ENCODE results near the gene BATF3. TPM values are rescaled to one million over a fixed set of nuclear protein-coding genes. Genes with fewer than 3 reads are reported as not detected.

Gene BATF3
- total RNA-seq, 1 experiment from 2014 or later: 2.1 TPM

GRCh38 chr1:212684521-212685090 lies 15.0 kb downstream of the BATF3 start:
- Mint-ChIP-seq H3K27me3 (ENCODE audit: low read depth) (peaks cover 10% of the 10 kb centered on the region), H3K36me3 (ENCODE audit: insufficient read depth in 1 of 3, low read depth in 3 of 3) (no peaks in the 10 kb centered on the region), H3K4me3 (no peak overlapping the region), H3K27ac (peak overlapping the region in 1 of 3 experiments; percentile 13; a peak in 1 of 7 replicates), H3K9me3 (no peaks in the 10 kb centered on the region; a peak in 1 of 5 replicates), H3K4me1 (peaks cover 8 to 18% of the 10 kb centered on the region in 2 experiments; a peak in 3 of 4 replicates)
- Histone ChIP-seq H2AK5ac (ENCODE audit: insufficient read length, low read length) (no peak overlapping the region), H3K56ac (ENCODE audit: insufficient read length, low read depth, low read length) (no peak overlapping the region), H3K9ac (ENCODE audit: extremely low read depth, insufficient read length, low read length) (no peak overlapping the region), H2BK12ac (ENCODE audit: insufficient read length, low read depth, low read length) (no peak overlapping the region), H2BK15ac (ENCODE audit: low read depth, low read length) (no peak overlapping the region), H3T11ph (ENCODE audit: low read length) (no peak overlapping the region), H3K23me2 (ENCODE audit: insufficient read length, low read depth, low read length, poor library complexity, severe bottlenecking) (no peaks in the 10 kb centered on the region), H3K79me2 (ENCODE audit: insufficient read depth, low read length) (no peaks in the 10 kb centered on the region), H4K8ac (replicated peaks; ENCODE audit: insufficient read length, low read depth, low read length) (no peak overlapping the region), H3K4ac (ENCODE audit: low read depth, low read length) (no peak overlapping the region), H3K23ac (ENCODE audit: insufficient read length, low read depth, low read length) (no peak overlapping the region), H2BK20ac (ENCODE audit: low read depth, low read length, poor library complexity, severe bottlenecking) (no peak overlapping the region), H3K27me3 (ENCODE audit: insufficient read depth, low read length) (no peaks in the 10 kb centered on the region), H3K4me2 (ENCODE audit: insufficient read depth, insufficient read length, low read length) (no peak overlapping the region), H4K91ac (ENCODE audit: insufficient read length, low read depth, low read length) (no peak overlapping the region), H2BK120ac (ENCODE audit: low read depth, low read length, poor library complexity, severe bottlenecking) (no peak overlapping the region), H3K14ac (ENCODE audit: insufficient read depth, low read length) (no peak overlapping the region), H4K5ac (ENCODE audit: insufficient read length, low read depth, low read length) (no peak overlapping the region), H3K27ac (ENCODE audit: insufficient read length, low read depth, low read length) (no peak overlapping the region), H2AFZ (ENCODE audit: low read length) (no peak overlapping the region), H2BK5ac (ENCODE audit: insufficient read length, low read length) (no peak overlapping the region), H4K20me1 (ENCODE audit: control insufficient read depth, insufficient read depth, insufficient read length) (no peaks in the 10 kb centered on the region), H3K79me1 (ENCODE audit: insufficient read depth, low read depth, low read length, poor library complexity, severe bottlenecking) (no peaks in the 10 kb centered on the region), H3K18ac (ENCODE audit: insufficient read length, low read depth, low read length) (no peak overlapping the region), H3K4me1 (ENCODE audit: insufficient read depth, low read length) (peaks cover 6% of the 10 kb centered on the region), H3K9me3 (ENCODE audit: control insufficient read depth, low read depth, low read length) (no peaks in the 10 kb centered on the region)
- no CpG with 5 or more reads among the region's 11 CpGs for WGBS (ENCODE audit: extremely low coverage, insufficient read length, low lambda C conversion rate)
- DNase-seq: peak; percentile 15
- no peak for TF ChIP-seq CTCF (conservative IDR thresholded peaks at IDR 0.05)
